Stimulated activated naive B cell treated with anti-CD40 and anti-IgM and Interleukin-4, amounts not matched to agents 10 μg/mL and 1 μg/mL and 100 μg/mL, for 72 hours (primary cell): ENCODE measurements around the gene EBF3.
A peak's percentile ranks its signal among the peaks of the same experiment; 100 is the strongest.

Source experiments
- ATAC-seq, 2 donors: fragments of 150-1000 bp; cut with Tn5 transposase; replicated peaks; 2 replicates each; pipeline ENCODE4 v1.10.0; 2021; ENCODE audit warnings: moderate library complexity in 1 of 2
- DNase-seq: peaks from one replicate; pipeline ENCODE4 v3.0.0; 2021
- H3K27ac Mint-ChIP-seq: one replicate; pipeline ENCODE4 v1.8.0; 2022; ENCODE audit warnings: mild to moderate bottlenecking, mixed read lengths
- H3K27me3 Mint-ChIP-seq, 2 donors: one replicate each; pipeline ENCODE4 v1.8.0; 2022; ENCODE audit warnings: mixed read lengths in 2 of 2
- H3K36me3 Mint-ChIP-seq, 2 donors: one replicate each; pipeline ENCODE4 v1.8.0; 2022; ENCODE audit warnings: mixed read lengths in 2 of 2, mild to moderate bottlenecking in 1 of 2
- H3K4me1 Mint-ChIP-seq, 2 donors: one replicate each; pipeline ENCODE4 v1.8.0; 2022; ENCODE audit warnings: mixed read lengths in 2 of 2, mild to moderate bottlenecking in 1 of 2
- H3K4me3 Mint-ChIP-seq, 2 donors: one replicate each; pipeline ENCODE4 v1.8.0; 2022; ENCODE audit warnings: mild to moderate bottlenecking in 2 of 2, mixed read lengths in 2 of 2, moderate library complexity in 1 of 2
- H3K9me3 Mint-ChIP-seq, 2 donors: one replicate each; pipeline ENCODE4 v1.8.0; 2022; ENCODE audit warnings: mixed read lengths in 2 of 2, mild to moderate bottlenecking in 1 of 2

Gene EBF3, protein sequence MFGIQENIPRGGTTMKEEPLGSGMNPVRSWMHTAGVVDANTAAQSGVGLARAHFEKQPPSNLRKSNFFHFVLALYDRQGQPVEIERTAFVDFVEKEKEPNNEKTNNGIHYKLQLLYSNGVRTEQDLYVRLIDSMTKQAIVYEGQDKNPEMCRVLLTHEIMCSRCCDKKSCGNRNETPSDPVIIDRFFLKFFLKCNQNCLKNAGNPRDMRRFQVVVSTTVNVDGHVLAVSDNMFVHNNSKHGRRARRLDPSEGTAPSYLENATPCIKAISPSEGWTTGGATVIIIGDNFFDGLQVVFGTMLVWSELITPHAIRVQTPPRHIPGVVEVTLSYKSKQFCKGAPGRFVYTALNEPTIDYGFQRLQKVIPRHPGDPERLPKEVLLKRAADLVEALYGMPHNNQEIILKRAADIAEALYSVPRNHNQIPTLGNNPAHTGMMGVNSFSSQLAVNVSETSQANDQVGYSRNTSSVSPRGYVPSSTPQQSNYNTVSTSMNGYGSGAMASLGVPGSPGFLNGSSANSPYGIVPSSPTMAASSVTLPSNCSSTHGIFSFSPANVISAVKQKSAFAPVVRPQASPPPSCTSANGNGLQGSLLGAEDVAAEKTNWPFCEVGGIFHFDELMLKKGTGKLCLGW

DNA sequence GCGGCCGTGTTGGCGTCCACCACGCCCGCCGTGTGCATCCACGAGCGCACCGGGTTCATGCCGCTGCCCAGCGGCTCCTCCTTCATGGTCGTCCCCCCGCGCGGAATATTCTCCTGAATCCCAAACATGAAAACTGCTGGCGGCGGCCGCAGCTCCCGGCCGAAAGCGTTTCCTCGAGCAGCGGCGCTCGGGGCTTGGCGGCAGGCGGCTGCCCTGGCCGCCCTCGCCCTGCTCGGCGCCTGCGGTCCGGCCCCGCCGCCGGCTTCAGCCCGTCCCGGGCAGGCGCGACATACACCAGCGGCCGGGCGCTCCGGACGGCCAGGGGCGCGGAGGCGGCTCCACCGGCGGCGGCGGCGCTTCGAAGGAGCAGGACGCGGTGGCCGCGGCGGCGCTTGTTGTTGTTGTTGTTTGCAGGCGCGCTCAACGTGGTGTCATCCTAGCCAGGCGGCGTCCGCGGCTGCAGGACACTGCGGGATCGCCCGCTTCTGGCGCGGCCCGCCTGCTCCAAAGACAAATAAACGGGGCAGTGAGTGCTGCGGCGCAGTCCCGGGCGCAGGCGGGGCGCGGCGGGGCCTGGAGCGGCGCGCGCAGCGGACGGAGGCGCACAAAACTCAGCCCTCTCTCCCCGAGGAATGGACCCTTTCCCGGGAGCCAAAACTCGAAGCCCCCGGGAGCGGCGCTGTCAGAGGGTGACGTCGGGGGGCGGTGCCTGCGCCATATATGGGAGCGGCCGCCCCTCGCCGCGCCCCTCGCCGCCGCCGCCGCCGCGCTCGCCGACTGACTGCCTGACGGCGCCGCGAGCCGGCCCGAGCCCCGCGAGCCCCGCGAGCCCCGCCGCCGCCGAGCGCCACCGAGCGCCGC, at the start of gene EBF3:
Gene EBF3 (minus strand): TSS at position 634 of the 861 bp plus-strand sequence. CDS start 506 bp downstream, at position 128.
- peaks cover 9 to 29% of the 10 kb centered on the region in 2 donors for H3K4me1 Mint-ChIP-seq
- ATAC-seq (peak; percentile 29 to 44), DNase-seq (no peak)
- peaks cover 0 to 2% of the 10 kb centered on the region in 2 donors for H3K9me3 Mint-ChIP-seq
- H3K4me3 Mint-ChIP-seq = peak within 1 kb of the TSS; percentile 82 to 84
- H3K27me3 Mint-ChIP-seq = peaks cover 45 to 59% of the 10 kb centered on the region in 2 donors
- peaks cover 3 to 10% of the 10 kb centered on the region in 2 donors for H3K36me3 Mint-ChIP-seq
- peak within 1 kb of the TSS; percentile 91 for H3K27ac Mint-ChIP-seq

DNA sequence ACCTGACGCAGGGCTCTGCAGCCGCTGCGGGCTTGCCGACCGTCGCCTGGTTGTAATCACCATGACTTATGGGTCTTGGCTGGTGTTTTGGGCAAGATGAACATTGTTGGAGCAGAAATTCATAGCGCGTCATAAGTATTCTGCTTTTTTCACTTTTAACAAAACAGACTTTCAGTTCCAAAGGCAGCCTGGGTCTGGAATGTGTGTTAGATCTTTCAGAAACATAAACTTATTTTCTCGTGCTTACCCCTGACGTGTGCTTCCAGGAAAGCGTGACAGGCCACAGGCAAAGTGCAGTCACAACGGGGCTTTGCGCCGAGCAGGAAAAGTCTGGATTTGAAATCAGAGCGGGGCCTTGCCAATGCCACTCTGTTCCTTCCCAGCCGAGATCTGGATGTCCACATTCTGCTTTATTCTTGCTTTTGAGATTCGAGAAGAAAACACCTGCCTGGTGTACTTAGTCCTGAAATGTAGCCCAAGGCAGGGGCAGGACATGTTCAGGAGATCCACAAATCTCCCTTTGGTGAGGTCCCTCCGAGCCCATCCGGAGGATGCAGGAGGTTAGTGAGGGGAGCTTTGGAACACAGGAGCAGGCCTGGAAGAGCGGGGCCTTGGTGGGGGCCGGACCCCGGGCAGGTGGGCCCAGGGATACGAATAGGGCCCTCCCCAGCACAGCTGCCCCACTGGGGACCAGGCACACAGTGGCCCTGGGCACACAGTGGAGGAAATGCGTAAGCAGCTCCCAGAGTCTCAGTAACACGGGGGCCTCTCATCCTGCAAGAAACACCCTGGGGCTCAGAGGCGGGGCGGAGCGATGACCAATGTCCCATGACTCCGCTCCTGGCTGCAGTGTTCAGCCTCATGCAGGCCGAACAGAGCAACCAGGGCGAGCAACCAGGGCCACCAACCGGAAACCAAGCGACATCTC, 49.5 kb upstream of the EBF3 start:
- Mint-ChIP-seq H3K27me3 (peaks cover 0 to 23% of the 10 kb centered on the region in 2 donors), H3K4me1 (no peaks in the 10 kb centered on the region), H3K27ac (no peak overlapping the region), H3K4me3 (no peak overlapping the region), H3K9me3 (no peaks in the 10 kb centered on the region), H3K36me3 (no peaks in the 10 kb centered on the region)
- no peak for DNase-seq
- ATAC-seq = peak in 1 of 2 donors; percentile 10

DNA sequence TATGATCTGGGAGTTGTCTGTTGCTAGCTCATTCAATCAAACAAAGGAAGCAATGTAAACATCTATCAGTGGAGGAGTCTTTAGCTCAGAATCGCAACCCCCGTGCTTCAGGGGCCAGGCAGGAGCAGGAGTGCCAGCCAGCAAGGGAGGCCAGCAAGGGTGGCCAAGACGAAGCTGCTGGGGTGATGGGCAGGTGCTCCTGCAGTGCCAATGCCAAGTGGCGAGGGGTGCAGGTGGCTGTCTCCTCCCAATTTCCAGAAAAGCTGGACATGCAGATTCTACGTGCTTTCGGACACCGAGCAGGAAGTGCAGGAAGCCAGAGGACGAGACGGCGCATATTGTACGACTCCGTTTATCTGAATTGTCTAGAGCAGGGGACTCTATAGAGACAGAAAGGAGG, 48.1 kb upstream of the EBF3 start:
- Mint-ChIP-seq H3K4me3 (no peak overlapping the region), H3K9me3 (no peaks in the 10 kb centered on the region), H3K4me1 (no peaks in the 10 kb centered on the region), H3K27me3 (peaks cover 6 to 29% of the 10 kb centered on the region in 2 donors), H3K27ac (no peak overlapping the region), H3K36me3 (no peaks in the 10 kb centered on the region)
- ATAC-seq = no peak
- DNase-seq = no peak

DNA sequence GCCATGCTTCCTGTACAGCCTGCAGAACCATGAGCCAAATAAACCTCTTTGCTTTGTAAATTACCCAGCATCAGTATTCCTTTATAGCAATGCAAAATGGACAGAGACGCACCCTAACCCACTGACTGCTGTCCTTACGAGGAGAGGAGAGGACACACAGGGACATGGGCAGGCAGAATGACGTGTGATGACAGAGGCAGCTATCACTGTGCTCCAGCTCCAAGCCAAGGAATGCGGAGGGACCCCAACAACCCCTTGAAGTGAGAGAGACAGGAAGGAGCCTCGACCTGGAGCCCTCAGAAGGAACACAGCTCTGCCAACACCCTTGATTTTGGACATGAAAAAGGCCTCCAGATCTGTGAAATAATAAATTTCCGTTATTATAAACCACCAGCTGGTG, 46.6 kb upstream of the EBF3 start:
- no peaks in the 10 kb centered on the region for H3K4me1 Mint-ChIP-seq
- H3K27me3 Mint-ChIP-seq = peaks cover 8 to 39% of the 10 kb centered on the region in 2 donors
- no peak overlapping the region for H3K27ac Mint-ChIP-seq
- no peaks in the 10 kb centered on the region for H3K36me3 Mint-ChIP-seq
- DNase-seq = no peak
- no peak overlapping the region for H3K4me3 Mint-ChIP-seq
- no peak for ATAC-seq
- H3K9me3 Mint-ChIP-seq = peaks cover under 1 to 3% of the 10 kb centered on the region in 2 donors

DNA sequence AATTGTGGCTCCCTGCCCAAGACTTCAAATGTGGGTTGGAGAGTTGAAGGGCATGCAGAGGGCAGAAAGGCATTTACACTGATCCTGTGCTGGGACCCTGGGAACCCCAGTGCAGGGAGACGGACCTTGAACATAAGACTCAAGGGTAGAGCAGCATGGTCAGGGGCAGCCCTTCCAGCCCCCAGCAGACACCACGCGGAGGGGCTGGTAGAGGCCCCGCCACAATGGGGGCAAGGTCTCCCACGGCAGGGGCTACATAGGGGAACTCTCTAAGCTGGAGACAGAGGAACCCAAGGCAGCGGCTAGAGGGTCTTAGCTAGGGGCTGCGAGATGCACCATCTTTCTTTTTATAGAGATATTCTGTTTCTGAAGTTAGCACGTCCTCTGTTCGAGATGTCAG, 45.2 kb upstream of the EBF3 start:
- Mint-ChIP-seq H3K27me3 (peaks cover 12 to 51% of the 10 kb centered on the region in 2 donors), H3K4me1 (no peaks in the 10 kb centered on the region), H3K27ac (no peak overlapping the region), H3K9me3 (peaks cover 5 to 8% of the 10 kb centered on the region in 2 donors), H3K4me3 (no peak overlapping the region), H3K36me3 (no peaks in the 10 kb centered on the region)
- ATAC-seq (no peak), DNase-seq (no peak)

DNA sequence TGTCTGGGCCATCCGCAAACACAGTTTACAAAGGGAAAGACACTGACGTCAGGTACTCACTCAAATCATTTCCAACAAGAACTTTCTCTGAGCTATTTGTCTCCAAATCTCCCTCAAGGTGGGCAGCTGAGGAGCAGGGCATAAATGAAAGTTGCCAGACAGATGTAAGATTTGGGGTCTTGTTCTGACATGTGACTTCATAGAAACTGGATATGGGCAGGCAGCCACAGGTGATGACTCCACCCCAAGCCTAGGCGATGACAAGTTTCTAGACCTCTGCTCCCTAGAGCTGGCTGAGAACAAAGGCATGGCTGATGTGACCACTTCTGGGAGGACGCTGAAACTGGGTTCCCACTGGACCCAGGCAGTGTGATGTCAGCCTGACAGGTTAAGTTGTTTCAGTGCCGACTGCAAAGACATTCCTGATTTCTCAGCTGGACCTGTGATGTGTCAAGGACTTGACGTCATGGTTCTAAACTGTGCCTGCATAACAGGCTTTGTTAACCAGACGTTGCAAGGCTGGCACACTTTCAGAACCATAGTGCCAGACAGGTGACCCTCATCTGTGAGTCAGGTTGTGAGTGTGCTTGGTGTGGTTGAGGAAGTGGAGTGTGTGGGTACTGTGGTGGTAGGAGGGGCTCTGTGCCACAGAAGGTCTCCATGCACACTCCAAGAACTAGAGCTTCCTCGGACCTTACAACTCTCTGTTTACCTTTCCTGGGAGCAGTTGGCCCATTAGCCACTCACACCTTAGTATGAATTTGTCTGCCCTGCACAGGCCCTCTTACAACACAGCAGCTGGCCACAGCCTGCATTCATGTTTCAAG, 39.9 kb upstream of the EBF3 start:
- H3K4me3 Mint-ChIP-seq = no peak overlapping the region
- H3K27me3 Mint-ChIP-seq = peaks cover 20 to 34% of the 10 kb centered on the region in 2 donors
- H3K27ac Mint-ChIP-seq = no peak overlapping the region
- ATAC-seq = no peak
- H3K4me1 Mint-ChIP-seq = no peaks in the 10 kb centered on the region
- no peak for DNase-seq
- no peaks in the 10 kb centered on the region for H3K36me3 Mint-ChIP-seq
- peaks cover 5 to 10% of the 10 kb centered on the region in 2 donors for H3K9me3 Mint-ChIP-seq

DNA sequence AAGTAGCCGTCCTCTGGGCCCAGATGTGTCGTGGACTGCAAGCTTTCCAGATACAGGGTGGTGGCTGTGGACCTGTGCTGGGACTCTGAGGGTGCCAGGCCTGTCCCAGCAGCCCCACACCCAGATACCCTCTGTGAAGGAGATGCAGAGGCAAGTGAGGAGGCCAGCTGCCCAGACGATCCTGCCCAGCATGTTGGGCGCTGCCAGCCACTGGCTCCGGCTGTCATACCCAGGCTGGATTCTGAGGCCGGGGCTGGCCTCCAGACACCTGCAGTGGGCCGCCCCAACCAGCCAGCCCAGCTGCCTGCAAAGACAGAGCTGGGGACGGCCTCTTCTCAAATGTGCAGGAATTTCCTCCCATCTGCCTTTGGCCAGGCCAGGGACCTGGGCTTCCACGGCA, 39.1 kb upstream of the EBF3 start:
- no peaks in the 10 kb centered on the region for H3K4me1 Mint-ChIP-seq
- DNase-seq (no peak), ATAC-seq (no peak)
- peaks cover 13 to 16% of the 10 kb centered on the region in 2 donors for H3K9me3 Mint-ChIP-seq
- no peaks in the 10 kb centered on the region for H3K36me3 Mint-ChIP-seq
- no peak overlapping the region for H3K4me3 Mint-ChIP-seq
- H3K27ac Mint-ChIP-seq = no peak overlapping the region
- peaks cover 21 to 36% of the 10 kb centered on the region in 2 donors for H3K27me3 Mint-ChIP-seq

DNA sequence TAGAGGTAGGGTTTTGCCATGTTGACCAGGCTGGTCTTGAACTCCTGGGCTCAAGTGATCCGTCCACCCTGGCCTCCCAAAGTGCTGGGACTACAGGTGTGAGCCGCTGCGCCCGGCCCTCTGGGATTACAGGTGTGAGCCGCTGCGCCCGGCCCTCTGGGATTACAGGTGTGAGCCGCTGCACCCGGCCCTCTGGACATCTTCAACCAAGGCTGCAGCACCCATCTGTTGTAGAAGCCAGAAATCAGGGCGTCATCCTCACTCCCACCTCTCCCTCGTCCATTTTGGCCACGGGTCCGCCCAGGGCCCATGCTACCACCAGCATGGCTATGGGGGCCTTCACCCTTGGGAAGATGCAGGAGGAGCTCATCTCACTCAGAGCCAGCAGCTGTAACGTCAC, 38.5 kb upstream of the EBF3 start:
- Mint-ChIP-seq H3K4me1 (no peaks in the 10 kb centered on the region), H3K36me3 (no peaks in the 10 kb centered on the region), H3K27me3 (peaks cover 25 to 41% of the 10 kb centered on the region in 2 donors), H3K9me3 (peaks cover 16 to 21% of the 10 kb centered on the region in 2 donors), H3K27ac (no peak overlapping the region), H3K4me3 (no peak overlapping the region)
- DNase-seq (no peak), ATAC-seq (no peak)

DNA sequence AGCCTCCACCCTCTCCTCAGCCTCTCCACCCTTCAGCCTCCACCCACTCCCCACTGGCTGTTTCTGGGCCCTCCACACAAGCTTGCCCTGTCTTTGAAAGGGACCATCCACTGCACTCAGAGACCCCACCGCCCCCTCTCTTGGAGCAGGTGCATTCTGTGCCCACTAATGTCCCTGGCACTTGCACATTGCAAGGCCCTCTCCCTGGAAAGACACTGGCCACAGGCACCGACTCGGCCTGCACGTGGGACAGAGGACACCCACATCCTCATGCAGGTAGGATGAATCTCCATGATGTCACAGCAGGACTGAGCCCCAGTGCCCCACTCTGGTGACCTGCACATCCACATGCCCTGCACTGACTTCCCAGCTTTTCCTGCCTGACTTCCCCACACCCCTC, 36.8 kb upstream of the EBF3 start:
- no peak overlapping the region for H3K27ac Mint-ChIP-seq
- DNase-seq (no peak), ATAC-seq (no peak)
- H3K4me1 Mint-ChIP-seq = no peaks in the 10 kb centered on the region
- H3K27me3 Mint-ChIP-seq = peaks cover 21 to 34% of the 10 kb centered on the region in 2 donors
- H3K9me3 Mint-ChIP-seq = peaks cover 16 to 20% of the 10 kb centered on the region in 2 donors
- H3K36me3 Mint-ChIP-seq = no peaks in the 10 kb centered on the region
- no peak overlapping the region for H3K4me3 Mint-ChIP-seq

DNA sequence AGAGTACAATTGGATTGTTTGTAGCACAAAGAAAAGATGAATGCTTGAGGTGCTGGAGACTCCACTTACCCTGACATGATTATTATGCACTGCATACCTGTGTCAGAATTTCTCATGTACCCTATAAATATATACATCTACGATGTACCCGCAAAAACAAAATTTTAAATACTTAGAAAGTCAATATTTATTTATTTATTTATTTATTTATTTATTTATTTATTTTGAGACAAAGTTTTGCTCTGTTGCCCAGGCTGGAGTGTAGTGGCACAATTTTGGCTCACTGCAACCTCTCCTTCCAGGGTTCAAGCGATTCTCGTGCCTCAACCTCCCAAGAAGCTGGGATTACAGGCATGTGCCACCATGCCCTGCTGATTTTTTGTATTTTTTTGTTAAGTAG, 35.1 kb upstream of the EBF3 start:
- no peaks in the 10 kb centered on the region for H3K36me3 Mint-ChIP-seq
- ATAC-seq (no peak), DNase-seq (no peak)
- H3K4me3 Mint-ChIP-seq = no peak overlapping the region
- peaks cover 21 to 32% of the 10 kb centered on the region in 2 donors for H3K27me3 Mint-ChIP-seq
- H3K4me1 Mint-ChIP-seq = no peaks in the 10 kb centered on the region
- H3K27ac Mint-ChIP-seq = no peak overlapping the region
- H3K9me3 Mint-ChIP-seq = peaks cover 16% of the 10 kb centered on the region in 2 donors

DNA sequence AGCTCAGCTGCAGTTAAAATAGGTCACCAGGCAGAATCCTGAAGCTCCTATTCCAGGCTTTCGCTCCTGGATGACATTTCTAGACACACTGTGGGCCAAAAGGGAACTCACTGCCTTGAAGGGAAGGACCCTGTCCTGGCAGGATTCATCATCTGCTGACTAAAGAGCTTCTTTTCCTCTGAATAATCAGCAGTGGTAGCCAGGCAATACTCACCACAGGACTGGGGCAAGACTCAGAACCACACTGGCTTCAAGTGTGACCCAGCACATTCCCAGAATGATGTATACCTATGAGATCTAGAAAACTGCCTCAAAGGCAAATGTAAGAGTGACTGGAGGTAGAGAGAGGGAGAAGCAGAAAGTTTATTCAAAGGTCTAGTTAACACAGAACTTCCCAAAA, 29.5 kb upstream of the EBF3 start:
- ATAC-seq (no peak), DNase-seq (no peak)
- H3K36me3 Mint-ChIP-seq = no peaks in the 10 kb centered on the region
- H3K9me3 Mint-ChIP-seq = peaks cover 16 to 23% of the 10 kb centered on the region in 2 donors
- no peaks in the 10 kb centered on the region for H3K4me1 Mint-ChIP-seq
- no peak overlapping the region for H3K4me3 Mint-ChIP-seq
- peaks cover 35 to 58% of the 10 kb centered on the region in 2 donors for H3K27me3 Mint-ChIP-seq
- H3K27ac Mint-ChIP-seq = no peak overlapping the region

DNA sequence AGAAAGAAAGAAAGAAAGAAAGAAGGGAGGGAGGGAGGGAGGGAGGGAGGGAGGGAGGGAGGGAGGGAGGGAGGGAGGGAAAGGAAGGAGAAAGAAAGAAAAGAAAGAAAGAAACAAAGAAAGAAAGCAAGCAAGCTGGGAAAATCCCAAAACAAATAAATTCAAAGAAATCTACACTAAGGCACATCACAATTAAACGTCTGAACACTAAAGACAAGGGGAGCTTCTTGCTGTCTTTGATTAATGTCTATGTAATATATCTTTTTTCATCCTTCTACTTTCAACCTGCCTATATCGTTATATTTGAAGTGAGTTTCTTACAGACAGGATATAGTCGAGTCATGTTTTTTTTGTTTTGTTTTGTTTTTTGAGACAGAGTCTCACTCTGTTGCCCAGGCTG, 28.3 kb upstream of the EBF3 start:
- no peak for ATAC-seq
- Mint-ChIP-seq H3K27me3 (peaks cover 39 to 59% of the 10 kb centered on the region in 2 donors), H3K4me3 (no peak overlapping the region), H3K9me3 (peaks cover 14 to 17% of the 10 kb centered on the region in 2 donors), H3K27ac (no peak overlapping the region), H3K36me3 (no peaks in the 10 kb centered on the region), H3K4me1 (no peaks in the 10 kb centered on the region)
- no peak for DNase-seq

DNA sequence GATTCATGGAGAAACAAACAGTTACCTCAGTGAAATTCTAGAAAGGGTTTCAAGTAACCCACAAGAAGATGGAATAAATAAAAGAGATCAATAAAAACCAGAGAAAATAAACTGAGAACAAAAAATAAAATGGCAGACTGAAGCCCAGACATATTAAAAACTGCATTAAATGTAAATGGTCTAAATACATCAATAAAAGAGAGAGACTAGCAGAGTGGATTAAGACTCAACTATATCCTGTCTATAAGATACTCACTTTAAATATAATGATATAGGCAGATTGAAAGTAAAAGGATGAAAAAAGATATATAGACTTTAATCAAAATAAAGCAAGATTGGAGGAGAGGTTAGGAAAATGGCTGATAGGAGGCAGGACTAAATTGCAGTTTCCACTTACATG, 18.8 kb upstream of the EBF3 start:
- H3K9me3 Mint-ChIP-seq = peaks cover 22 to 29% of the 10 kb centered on the region in 2 donors
- H3K36me3 Mint-ChIP-seq = peaks cover 9% of the 10 kb centered on the region in 2 donors
- H3K27ac Mint-ChIP-seq = no peak overlapping the region
- no peak overlapping the region for H3K4me3 Mint-ChIP-seq
- H3K4me1 Mint-ChIP-seq = no peaks in the 10 kb centered on the region
- no peak for ATAC-seq
- peaks cover 70 to 81% of the 10 kb centered on the region in 2 donors for H3K27me3 Mint-ChIP-seq
- no peak for DNase-seq
